HG02970 (cell line): ENCODE measurements around the gene SCAMP2.

Experiments
- ATAC-seq: cut with Tn5 transposase; IDR thresholded peaks from one replicate; pipeline ENCODE4 v1.9.1; 2021; ENCODE audit warnings: mild to moderate bottlenecking, moderate library complexity, moderate number of reproducible peaks; ENCODE audit not compliant: unreplicated experiment, low FRiP score

Gene SCAMP2

GRCh38 chr15:74823324-74823723 lies 49.8 kb downstream of the SCAMP2 start:
- ATAC-seq, result no peak

GRCh38 chr15:74822233-74822632 lies 50.9 kb downstream of the SCAMP2 start:
- ATAC-seq, result no peak

GRCh38 chr15:74821790-74822158 lies 51.4 kb downstream of the SCAMP2 start:
- no peak for ATAC-seq

GRCh38 chr15:74821091-74821789 lies 51.9 kb downstream of the SCAMP2 start:
- ATAC-seq, result peak; percentile 45

- no peak for ATAC-seq
These were observed 53.1 kb downstream of the SCAMP2 start for GRCh38 chr15:74820056-74820455.

- ATAC-seq, result no peak
These were observed 55.8 kb downstream of the SCAMP2 start for GRCh38 chr15:74817370-74817737.

- no peak for ATAC-seq
These were observed 56.4 kb downstream of the SCAMP2 start for GRCh38 chr15:74816624-74817369.

- no peak for ATAC-seq
These were observed 57.2 kb downstream of the SCAMP2 start for GRCh38 chr15:74815961-74816360.

- no peak for ATAC-seq
These were observed 57.8 kb downstream of the SCAMP2 start for GRCh38 chr15:74815121-74815934.

- no peak for ATAC-seq
These were observed 60.6 kb downstream of the SCAMP2 start, which contains the start of gene LMAN1L for GRCh38 chr15:74812533-74812932. Gene LMAN1L, plus strand, starts transcription at chr15:74812835. Its CDS starts 20 bp downstream, at chr15:74812855.

- ATAC-seq, result no peak
These were observed 63.2 kb downstream of the SCAMP2 start for GRCh38 chr15:74809956-74810355.

- no peak for ATAC-seq
These were observed 63.9 kb downstream of the SCAMP2 start for GRCh38 chr15:74809242-74809641.

GRCh38 chr15:74808840-74809229 lies 64.3 kb downstream of the SCAMP2 start:
- ATAC-seq, result no peak

- ATAC-seq, result no peak
These were observed 64.9 kb downstream of the SCAMP2 start for GRCh38 chr15:74808078-74808839.

GRCh38 chr15:74807282-74807681 lies 65.9 kb downstream of the SCAMP2 start:
- ATAC-seq, result no peak

- ATAC-seq, result no peak
These were observed 68.2 kb downstream of the SCAMP2 start for GRCh38 chr15:74804935-74805334.

GRCh38 chr15:74802862-74803447 lies 70.2 kb downstream of the SCAMP2 start:
- ATAC-seq, result no peak

GRCh38 chr15:74802290-74802689 lies 70.9 kb downstream of the SCAMP2 start:
- no peak for ATAC-seq

- ATAC-seq, result no peak
These were observed 71.7 kb downstream of the SCAMP2 start for GRCh38 chr15:74801311-74801997.
